Measurements from ENCODE around the gene CMKLR1. TPM values are rescaled to one million over a fixed set of nuclear protein-coding genes. Genes with fewer than 3 reads are reported as not detected.

The CMKLR1 gene
- total RNA-seq, 1 experiment from 2014 or later, result 0.66 TPM

DNA sequence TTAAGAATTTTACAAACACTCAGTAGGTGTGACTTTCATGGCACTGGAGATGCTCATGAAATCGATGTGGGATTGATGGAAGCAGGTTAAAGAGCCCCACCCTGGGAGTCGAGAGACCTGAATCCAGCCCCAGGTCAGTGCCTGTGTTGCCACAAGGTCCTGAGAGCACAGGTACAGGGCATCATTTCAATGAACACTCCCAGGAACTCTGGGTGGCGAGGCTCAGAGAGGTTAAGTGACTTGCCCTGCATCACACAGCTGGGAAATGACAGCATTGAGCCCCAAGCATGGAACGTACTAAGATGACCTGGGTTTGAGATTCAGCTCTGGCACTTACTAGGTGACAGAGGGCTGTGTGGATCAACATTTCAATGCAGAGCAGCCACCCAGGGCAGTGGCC, 98.2 kb downstream of the CMKLR1 start:
- Histone ChIP-seq H2BK120ac (ENCODE audit: low read depth, low read length, poor library complexity, severe bottlenecking) (no peak overlapping the region), H3K23me2 (ENCODE audit: insufficient read length, low read depth, low read length, poor library complexity, severe bottlenecking) (no peaks in the 10 kb centered on the region), H3K79me1 (ENCODE audit: insufficient read depth, low read depth, low read length, poor library complexity, severe bottlenecking) (no peaks in the 10 kb centered on the region), H3K27ac (ENCODE audit: insufficient read length, low read depth, low read length) (no peak overlapping the region), H2AFZ (ENCODE audit: low read length) (no peak overlapping the region), H3T11ph (ENCODE audit: low read length) (no peak overlapping the region), H3K18ac (ENCODE audit: insufficient read length, low read depth, low read length) (no peak overlapping the region), H2BK5ac (ENCODE audit: insufficient read length, low read length) (no peak overlapping the region), H2BK12ac (ENCODE audit: insufficient read length, low read depth, low read length) (no peak overlapping the region), H2AK5ac (ENCODE audit: insufficient read length, low read length) (no peak overlapping the region), H3K14ac (ENCODE audit: insufficient read depth, low read length) (no peak overlapping the region), H3K9ac (ENCODE audit: extremely low read depth, insufficient read length, low read length) (no peak overlapping the region), H3K27me3 (ENCODE audit: insufficient read depth, low read length) (no peaks in the 10 kb centered on the region; the same call in 1 of the 2 replicates), H3K23ac (ENCODE audit: insufficient read length, low read depth, low read length) (no peak overlapping the region), H2BK20ac (ENCODE audit: low read depth, low read length, poor library complexity, severe bottlenecking) (no peak overlapping the region), H3K9me3 (ENCODE audit: control insufficient read depth, low read depth, low read length) (no peaks in the 10 kb centered on the region), H4K5ac (ENCODE audit: insufficient read length, low read depth, low read length) (no peak overlapping the region), H2BK15ac (ENCODE audit: low read depth, low read length) (no peak overlapping the region), H3K4me1 (ENCODE audit: insufficient read depth, low read length) (no peaks in the 10 kb centered on the region), H3K4me2 (ENCODE audit: insufficient read depth, insufficient read length, low read length) (no peak overlapping the region), H4K91ac (ENCODE audit: insufficient read length, low read depth, low read length) (no peak overlapping the region), H3K56ac (ENCODE audit: insufficient read length, low read depth, low read length) (no peak overlapping the region), H4K8ac (replicated peaks; ENCODE audit: insufficient read length, low read depth, low read length) (no peak overlapping the region), H3K79me2 (ENCODE audit: insufficient read depth, low read length) (no peaks in the 10 kb centered on the region), H4K20me1 (ENCODE audit: control insufficient read depth, insufficient read depth, insufficient read length) (no peaks in the 10 kb centered on the region), H3K4ac (ENCODE audit: low read depth, low read length) (no peak overlapping the region)
- no peaks in the 10 kb centered on the region; the same call in 1 of the 2 replicates for H3K27me3 Mint-ChIP-seq (ENCODE audit: low read depth)
- peaks cover 11 to 12% of the 10 kb centered on the region in 2 experiments; a peak in 4 of 5 replicates for H3K9me3 Mint-ChIP-seq
- peaks cover 17 to 19% of the 10 kb centered on the region in 2 experiments for H3K4me1 Mint-ChIP-seq
- DNase-seq, result no peak
- no peak overlapping the region for H3K4me3 Mint-ChIP-seq
- H3K27ac Mint-ChIP-seq, result no peak overlapping the region
- no CpG with 5 or more reads among the region's 4 CpGs for WGBS (ENCODE audit: extremely low coverage, insufficient read length, low lambda C conversion rate)
- TF ChIP-seq CTCF (conservative IDR thresholded peaks at IDR 0.05), result no peak
- H3K36me3 Mint-ChIP-seq (ENCODE audit: insufficient read depth in 1 of 3, low read depth in 3 of 3), result peaks cover 0 to 13% (median 8%) of the 10 kb centered on the region in 3 experiments; a peak in 3 of 7 replicates

All from H9 (cell line).